Non-pigmented ciliary epithelial cell (primary cell): Measurements from ENCODE around the gene HTR5A.

Source experiments
- DNase-seq: peaks from one replicate; pipeline ENCODE4 v3.0.0-alpha.2; 2010; ENCODE audit warnings: low read depth

Gene HTR5A

GRCh38 chr7:155090684-155091083 lies 20.6 kb downstream of the HTR5A start:
- no peak for DNase-seq

- DNase-seq: no peak
Observed at GRCh38 chr7:155093596-155093995, 23.5 kb downstream of the HTR5A start.

- DNase-seq: no peak
Observed at GRCh38 chr7:155094636-155095135, 24.6 kb downstream of the HTR5A start.

- no peak for DNase-seq
Observed at GRCh38 chr7:155097338-155097737, 27.2 kb downstream of the HTR5A start.

GRCh38 chr7:155103839-155104238 lies 33.7 kb downstream of the HTR5A start:
- no peak for DNase-seq

- no peak for DNase-seq
Observed at GRCh38 chr7:155104913-155105312, 34.8 kb downstream of the HTR5A start.

GRCh38 chr7:155106356-155106755 lies 36.2 kb downstream of the HTR5A start:
- no peak for DNase-seq

GRCh38 chr7:155107126-155107525 lies 37.0 kb downstream of the HTR5A start:
- no peak for DNase-seq

- no peak for DNase-seq
Observed at GRCh38 chr7:155108144-155108901, 38.2 kb downstream of the HTR5A start.

- DNase-seq: no peak
Observed at GRCh38 chr7:155109121-155109520, 39.0 kb downstream of the HTR5A start.

GRCh38 chr7:155115288-155115687 lies 45.2 kb downstream of the HTR5A start:
- DNase-seq: no peak

GRCh38 chr7:155119801-155120382 lies 49.8 kb downstream of the HTR5A start:
- DNase-seq: no peak

GRCh38 chr7:155120460-155120859 lies 50.3 kb downstream of the HTR5A start:
- DNase-seq: no peak

GRCh38 chr7:155122831-155123230 lies 52.7 kb downstream of the HTR5A start:
- DNase-seq: no peak

- DNase-seq: no peak
Observed at GRCh38 chr7:155123413-155123812, 53.3 kb downstream of the HTR5A start.

GRCh38 chr7:155124706-155125105 lies 54.6 kb downstream of the HTR5A start:
- DNase-seq: no peak

- no peak for DNase-seq
Observed at GRCh38 chr7:155129186-155129585, 59.1 kb downstream of the HTR5A start.

GRCh38 chr7:155129789-155130188 lies 59.7 kb downstream of the HTR5A start:
- no peak for DNase-seq

GRCh38 chr7:155130493-155130892 lies 60.4 kb downstream of the HTR5A start:
- DNase-seq: no peak

GRCh38 chr7:155131090-155131489 lies 61.0 kb downstream of the HTR5A start:
- DNase-seq: no peak

- DNase-seq: no peak
Observed at GRCh38 chr7:155132431-155132830, 62.3 kb downstream of the HTR5A start.

GRCh38 chr7:155136619-155137243 lies 66.6 kb downstream of the HTR5A start:
- DNase-seq: no peak
